Bronchial epithelial cell (primary cell): Measurements from ENCODE around the gene TCFL5. TPM values are rescaled to one million over a fixed set of nuclear protein-coding genes. Genes with fewer than 3 reads are reported as not detected.

Experiments
- DNase-seq: peaks from one replicate; pipeline ENCODE4 v3.0.0-alpha.2; 2010; ENCODE audit warnings: low read depth
- FAIRE-seq: peaks from 2 replicates; lab custom pipeline; 2011; peaks lifted over from hg19 to GRCh38; lab: Jason Lieb, UNC
- H3K27me3 ChIP-seq: 2 replicates; pipeline ENCODE4 v1.5.1; 2011; ENCODE audit warnings: low read length; ENCODE audit not compliant: control insufficient read depth, insufficient read depth
- H3K36me3 ChIP-seq: 2 replicates; pipeline ENCODE4 v1.5.1; 2011; ENCODE audit warnings: low read length; ENCODE audit not compliant: control insufficient read depth, insufficient read depth
- H3K4me3 ChIP-seq: 2 replicates; pipeline ENCODE4 v1.5.1; 2011; ENCODE audit warnings: mild to moderate bottlenecking, low read depth, low read length, control low read depth
- total RNA-seq: library from RNA; depleted of rRNA; stranded (reverse); fragments of >200 nt; gene quantifications from 2 replicates; pipeline ENCODE4 v1.2.1, GENCODE V29; 2014
- TF ChIP-seq, protein P1 (sequence below): IDR thresholded peaks from 2 replicates; pipeline ENCODE4 v1.5.1; 2011; ENCODE audit warnings: mild to moderate bottlenecking, moderate library complexity, low read length, control low read depth, inconsistent platforms; ENCODE audit not compliant: insufficient read depth, severe bottlenecking

The TCFL5 gene
- total RNA-seq, 1 donor from 2014 or later: 14.5 TPM

DNA sequence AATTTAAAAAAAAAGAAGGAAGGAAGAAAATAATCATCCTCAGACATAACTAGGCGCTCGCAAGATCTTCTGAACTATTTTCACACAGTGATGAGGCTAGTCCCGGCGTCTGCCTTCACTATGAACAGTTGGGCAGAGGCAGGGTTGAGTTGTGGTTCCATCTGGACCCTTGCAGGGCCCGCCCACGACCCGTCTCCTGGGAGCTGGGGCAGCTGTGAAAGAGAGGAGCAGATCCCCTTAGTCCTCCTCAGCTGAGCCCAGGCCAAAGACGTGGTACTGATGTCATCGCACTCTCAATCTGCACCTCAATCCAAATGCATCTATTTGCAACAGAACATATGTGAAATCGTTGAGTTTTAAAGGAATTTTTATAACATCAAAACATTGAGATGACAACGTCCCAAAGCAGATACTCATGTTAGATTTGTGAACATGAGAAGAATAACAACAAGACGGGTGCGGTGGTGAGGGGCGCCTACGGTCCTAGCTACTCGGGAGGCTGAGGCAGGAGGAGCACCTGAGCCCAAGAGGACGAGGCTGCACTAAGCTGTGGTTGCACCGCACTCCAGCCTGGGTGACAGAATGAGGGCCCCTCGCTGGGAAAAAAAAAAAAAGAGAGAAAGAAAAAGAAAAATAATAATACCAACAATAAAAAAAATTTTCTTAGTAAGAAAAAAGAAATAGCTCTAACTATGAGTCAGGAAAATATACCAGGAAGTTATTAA is 15.3 kb downstream of the TCFL5 start:
- DNase-seq (no peak), FAIRE-seq (no peak)
- no peak overlapping the region for H3K4me3 ChIP-seq
- TF ChIP-seq, protein P1, sequence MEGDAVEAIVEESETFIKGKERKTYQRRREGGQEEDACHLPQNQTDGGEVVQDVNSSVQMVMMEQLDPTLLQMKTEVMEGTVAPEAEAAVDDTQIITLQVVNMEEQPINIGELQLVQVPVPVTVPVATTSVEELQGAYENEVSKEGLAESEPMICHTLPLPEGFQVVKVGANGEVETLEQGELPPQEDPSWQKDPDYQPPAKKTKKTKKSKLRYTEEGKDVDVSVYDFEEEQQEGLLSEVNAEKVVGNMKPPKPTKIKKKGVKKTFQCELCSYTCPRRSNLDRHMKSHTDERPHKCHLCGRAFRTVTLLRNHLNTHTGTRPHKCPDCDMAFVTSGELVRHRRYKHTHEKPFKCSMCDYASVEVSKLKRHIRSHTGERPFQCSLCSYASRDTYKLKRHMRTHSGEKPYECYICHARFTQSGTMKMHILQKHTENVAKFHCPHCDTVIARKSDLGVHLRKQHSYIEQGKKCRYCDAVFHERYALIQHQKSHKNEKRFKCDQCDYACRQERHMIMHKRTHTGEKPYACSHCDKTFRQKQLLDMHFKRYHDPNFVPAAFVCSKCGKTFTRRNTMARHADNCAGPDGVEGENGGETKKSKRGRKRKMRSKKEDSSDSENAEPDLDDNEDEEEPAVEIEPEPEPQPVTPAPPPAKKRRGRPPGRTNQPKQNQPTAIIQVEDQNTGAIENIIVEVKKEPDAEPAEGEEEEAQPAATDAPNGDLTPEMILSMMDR: no peak
- no peaks in the 10 kb centered on the region for H3K27me3 ChIP-seq
- peaks cover 6% of the 10 kb centered on the region for H3K36me3 ChIP-seq

- DNase-seq (no peak), FAIRE-seq (no peak)
- Histone ChIP-seq H3K4me3 (no peak overlapping the region), H3K36me3 (peaks cover 5% of the 10 kb centered on the region), H3K27me3 (no peaks in the 10 kb centered on the region)
- TF ChIP-seq, protein P1: no peak
Measured at GRCh38 chr20:62845416-62846160, 16.0 kb downstream of the TCFL5 start.

- H3K4me3 ChIP-seq: no peak overlapping the region
- H3K36me3 ChIP-seq: peaks cover 3% of the 10 kb centered on the region
- FAIRE-seq (no peak), DNase-seq (no peak)
- no peaks in the 10 kb centered on the region for H3K27me3 ChIP-seq
- TF ChIP-seq, protein P1: no peak
Measured at GRCh38 chr20:62844182-62844581, 17.4 kb downstream of the TCFL5 start.

- Histone ChIP-seq H3K4me3 (no peak overlapping the region), H3K27me3 (no peaks in the 10 kb centered on the region), H3K36me3 (peaks cover 3% of the 10 kb centered on the region)
- no peak for FAIRE-seq
- DNase-seq: peak; percentile 83
- TF ChIP-seq, protein P1: no peak
Measured at GRCh38 chr20:62843656-62844055, 18.0 kb downstream of the TCFL5 start.

DNA sequence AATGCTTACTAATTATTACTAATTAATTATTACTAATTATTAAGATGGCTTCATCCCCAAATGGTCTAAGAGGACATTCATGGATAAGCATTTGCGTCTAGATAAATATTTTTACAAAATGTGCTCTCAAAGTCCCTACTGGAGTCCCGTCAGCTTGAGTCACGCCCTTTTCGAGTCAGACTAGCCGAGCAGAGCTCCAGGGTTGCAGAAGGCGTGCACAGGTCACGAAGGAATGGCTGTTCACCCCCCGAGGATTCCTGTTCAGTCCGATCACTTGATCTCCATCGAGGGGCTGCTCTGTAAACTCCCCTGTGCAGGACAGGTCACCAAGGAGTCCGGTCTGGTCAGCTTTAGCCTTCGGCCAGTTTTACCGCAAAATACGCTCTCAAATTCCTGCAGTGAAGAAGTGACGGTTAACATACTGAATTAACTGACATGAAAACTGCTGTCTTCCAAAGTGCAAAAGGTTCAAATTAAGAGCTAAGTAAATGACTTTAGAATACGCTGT is 19.9 kb downstream of the TCFL5 start:
- TF ChIP-seq, protein P1: no peak
- FAIRE-seq: no peak
- no peak overlapping the region for H3K4me3 ChIP-seq
- DNase-seq: no peak
- H3K36me3 ChIP-seq: peaks cover 3% of the 10 kb centered on the region
- H3K27me3 ChIP-seq: no peaks in the 10 kb centered on the region
